ENCODE data around the gene STAMBPL1. TPM values are rescaled to one million over a fixed set of nuclear protein-coding genes. Genes with fewer than 3 reads are reported as not detected.

The STAMBPL1 gene
- polyA plus RNA-seq, 1 donor from 2014 or later = 21.9 TPM

DNA sequence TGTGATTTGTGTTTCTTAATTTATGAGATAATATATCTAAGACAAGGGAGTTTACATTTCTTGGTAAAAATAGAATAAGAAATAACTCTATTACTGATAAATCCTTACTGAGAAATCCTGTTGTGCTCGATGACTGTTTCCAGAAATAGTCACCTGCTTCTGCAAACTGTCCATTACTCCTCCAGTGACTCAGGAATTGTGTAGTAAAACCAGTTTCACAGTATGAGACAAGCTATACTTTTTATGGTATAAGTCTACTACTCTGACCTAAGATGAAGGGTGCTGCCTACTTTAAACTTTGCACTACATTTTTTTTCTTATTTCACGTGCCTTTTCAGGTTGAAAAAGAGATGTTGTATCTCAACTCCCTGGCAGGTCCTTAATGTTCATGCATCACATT lies 21.6 kb upstream of the STAMBPL1 start:
- H3K4me2 ChIP-seq (ENCODE audit: low read length) = no peak overlapping the region
- TF ChIP-seq SMC3 (conservative IDR thresholded peaks at IDR 0.05; ENCODE audit: poor library complexity) = no peak
- TF ChIP-seq, protein P1, sequence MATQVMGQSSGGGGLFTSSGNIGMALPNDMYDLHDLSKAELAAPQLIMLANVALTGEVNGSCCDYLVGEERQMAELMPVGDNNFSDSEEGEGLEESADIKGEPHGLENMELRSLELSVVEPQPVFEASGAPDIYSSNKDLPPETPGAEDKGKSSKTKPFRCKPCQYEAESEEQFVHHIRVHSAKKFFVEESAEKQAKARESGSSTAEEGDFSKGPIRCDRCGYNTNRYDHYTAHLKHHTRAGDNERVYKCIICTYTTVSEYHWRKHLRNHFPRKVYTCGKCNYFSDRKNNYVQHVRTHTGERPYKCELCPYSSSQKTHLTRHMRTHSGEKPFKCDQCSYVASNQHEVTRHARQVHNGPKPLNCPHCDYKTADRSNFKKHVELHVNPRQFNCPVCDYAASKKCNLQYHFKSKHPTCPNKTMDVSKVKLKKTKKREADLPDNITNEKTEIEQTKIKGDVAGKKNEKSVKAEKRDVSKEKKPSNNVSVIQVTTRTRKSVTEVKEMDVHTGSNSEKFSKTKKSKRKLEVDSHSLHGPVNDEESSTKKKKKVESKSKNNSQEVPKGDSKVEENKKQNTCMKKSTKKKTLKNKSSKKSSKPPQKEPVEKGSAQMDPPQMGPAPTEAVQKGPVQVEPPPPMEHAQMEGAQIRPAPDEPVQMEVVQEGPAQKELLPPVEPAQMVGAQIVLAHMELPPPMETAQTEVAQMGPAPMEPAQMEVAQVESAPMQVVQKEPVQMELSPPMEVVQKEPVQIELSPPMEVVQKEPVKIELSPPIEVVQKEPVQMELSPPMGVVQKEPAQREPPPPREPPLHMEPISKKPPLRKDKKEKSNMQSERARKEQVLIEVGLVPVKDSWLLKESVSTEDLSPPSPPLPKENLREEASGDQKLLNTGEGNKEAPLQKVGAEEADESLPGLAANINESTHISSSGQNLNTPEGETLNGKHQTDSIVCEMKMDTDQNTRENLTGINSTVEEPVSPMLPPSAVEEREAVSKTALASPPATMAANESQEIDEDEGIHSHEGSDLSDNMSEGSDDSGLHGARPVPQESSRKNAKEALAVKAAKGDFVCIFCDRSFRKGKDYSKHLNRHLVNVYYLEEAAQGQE (IDR thresholded peaks at IDR 0.05; ENCODE audit: borderline replicate concordance) = no peak
- H3K9me2 ChIP-seq (ENCODE audit: insufficient read depth, low read length) = no peaks in the 10 kb centered on the region
- no peak overlapping the region for H3K27ac ChIP-seq (ENCODE audit: low read length)
- no peak overlapping the region for H2AFZ ChIP-seq (ENCODE audit: low read depth, low read length)
- no peaks in the 10 kb centered on the region for H3K27me3 ChIP-seq (ENCODE audit: insufficient read depth, low read depth, low read length)
- H3K9ac ChIP-seq (ENCODE audit: low read length) = no peak overlapping the region
- no peak overlapping the region for H3K4me3 ChIP-seq (ENCODE audit: low read length)
- no peaks in the 10 kb centered on the region for H3K36me3 ChIP-seq (ENCODE audit: insufficient read depth, low read length)
- H3F3A ChIP-seq (ENCODE audit: insufficient read depth, low read length, poor library complexity, severe bottlenecking) = no peaks in the 10 kb centered on the region
- no peaks in the 10 kb centered on the region for H4K20me1 ChIP-seq (ENCODE audit: insufficient read depth)
- no peaks in the 10 kb centered on the region for H3K79me2 ChIP-seq (replicated peaks; ENCODE audit: insufficient read depth, low read length)
- H3K9me3 ChIP-seq (ENCODE audit: low read length) = no peaks in the 10 kb centered on the region

DNA sequence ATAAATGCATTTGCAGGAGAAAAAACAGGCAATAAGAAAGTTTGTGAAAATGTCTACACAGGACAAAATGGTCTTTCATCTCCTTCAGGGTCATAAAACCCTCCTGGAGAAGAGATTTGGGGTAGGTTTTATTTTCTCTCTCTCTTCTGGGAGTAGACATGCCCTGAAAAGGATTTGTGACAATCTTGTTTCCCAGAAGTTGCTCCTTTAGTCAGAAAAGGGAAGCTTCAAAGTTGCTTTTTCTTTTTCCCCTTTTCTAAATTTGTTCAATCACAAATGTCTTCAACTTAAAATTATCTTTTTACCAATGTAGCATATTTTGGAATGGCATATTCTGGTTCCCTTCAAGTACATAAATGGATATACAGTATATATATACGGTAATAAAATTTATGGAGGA lies 19.0 kb upstream of the STAMBPL1 start:
- no peaks in the 10 kb centered on the region for H3K79me2 ChIP-seq (replicated peaks; ENCODE audit: insufficient read depth, low read length)
- no peak overlapping the region for H3K4me3 ChIP-seq (ENCODE audit: low read length)
- no peaks in the 10 kb centered on the region for H4K20me1 ChIP-seq (ENCODE audit: insufficient read depth)
- H3K36me3 ChIP-seq (ENCODE audit: insufficient read depth, low read length) = no peaks in the 10 kb centered on the region
- H3K9ac ChIP-seq (ENCODE audit: low read length) = no peak overlapping the region
- no peak overlapping the region for H2AFZ ChIP-seq (ENCODE audit: low read depth, low read length)
- no peaks in the 10 kb centered on the region for H3K9me2 ChIP-seq (ENCODE audit: insufficient read depth, low read length)
- TF ChIP-seq TAF1 (IDR thresholded peaks at IDR 0.05; ENCODE audit: low read depth) = no peak
- no peak for TF ChIP-seq RAD21 (conservative IDR thresholded peaks at IDR 0.05)
- TF ChIP-seq, protein P1 (IDR thresholded peaks at IDR 0.05; ENCODE audit: borderline replicate concordance) = no peak
- TF ChIP-seq POLR2AphosphoS5 (IDR thresholded peaks at IDR 0.05) = no peak
- no peak for TF ChIP-seq EZH2 (IDR thresholded peaks at IDR 0.05; ENCODE audit: borderline replicate concordance, insufficient read depth, low read length, poor library complexity, severe bottlenecking)
- TF ChIP-seq EP300 (conservative IDR thresholded peaks at IDR 0.05; ENCODE audit: poor library complexity, severe bottlenecking) = no peak
- TF ChIP-seq, protein P2, sequence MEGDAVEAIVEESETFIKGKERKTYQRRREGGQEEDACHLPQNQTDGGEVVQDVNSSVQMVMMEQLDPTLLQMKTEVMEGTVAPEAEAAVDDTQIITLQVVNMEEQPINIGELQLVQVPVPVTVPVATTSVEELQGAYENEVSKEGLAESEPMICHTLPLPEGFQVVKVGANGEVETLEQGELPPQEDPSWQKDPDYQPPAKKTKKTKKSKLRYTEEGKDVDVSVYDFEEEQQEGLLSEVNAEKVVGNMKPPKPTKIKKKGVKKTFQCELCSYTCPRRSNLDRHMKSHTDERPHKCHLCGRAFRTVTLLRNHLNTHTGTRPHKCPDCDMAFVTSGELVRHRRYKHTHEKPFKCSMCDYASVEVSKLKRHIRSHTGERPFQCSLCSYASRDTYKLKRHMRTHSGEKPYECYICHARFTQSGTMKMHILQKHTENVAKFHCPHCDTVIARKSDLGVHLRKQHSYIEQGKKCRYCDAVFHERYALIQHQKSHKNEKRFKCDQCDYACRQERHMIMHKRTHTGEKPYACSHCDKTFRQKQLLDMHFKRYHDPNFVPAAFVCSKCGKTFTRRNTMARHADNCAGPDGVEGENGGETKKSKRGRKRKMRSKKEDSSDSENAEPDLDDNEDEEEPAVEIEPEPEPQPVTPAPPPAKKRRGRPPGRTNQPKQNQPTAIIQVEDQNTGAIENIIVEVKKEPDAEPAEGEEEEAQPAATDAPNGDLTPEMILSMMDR (IDR thresholded peaks at IDR 0.05; ENCODE audit: poor library complexity, severe bottlenecking) = no peak
- no peak for TF ChIP-seq MXI1 (conservative IDR thresholded peaks at IDR 0.05; ENCODE audit: poor library complexity, severe bottlenecking)
- no peak for TF ChIP-seq SMC3 (conservative IDR thresholded peaks at IDR 0.05; ENCODE audit: poor library complexity)
- H3F3A ChIP-seq (ENCODE audit: insufficient read depth, low read length, poor library complexity, severe bottlenecking) = no peaks in the 10 kb centered on the region
- H3K4me2 ChIP-seq (ENCODE audit: low read length) = no peak overlapping the region
- H3K9me3 ChIP-seq (ENCODE audit: low read length) = no peaks in the 10 kb centered on the region
- H3K27me3 ChIP-seq (ENCODE audit: insufficient read depth, low read depth, low read length) = no peaks in the 10 kb centered on the region
- H3K27ac ChIP-seq (ENCODE audit: low read length) = no peak overlapping the region

All from neural cell (in vitro differentiated cells).